SK-N-SH (cell line): ENCODE data around the gene TRPM3. TPM values are rescaled to one million over a fixed set of nuclear protein-coding genes. Genes with fewer than 3 reads are reported as not detected.

Experiments used
- CTCF ChIA-PET: fragments of 300-600, 350-600 bp; formaldehyde crosslinking; extraction: SDS; loops from one replicate; lab custom pipeline; 2021; lab: Yijun Ruan, JAX
- POLR2A ChIA-PET: fragments of 350-600 bp; sonication (Branson Sonifier 250); formaldehyde crosslinking; extraction: SDS; loops from one replicate; lab custom pipeline; 2020; ENCODE audit warnings: antibody characterized with exemption, inconsistent platforms; lab: Yijun Ruan, JAX
- DNase-seq: peaks from one replicate; pipeline ENCODE4 v3.0.0; 2012
- H2AFZ ChIP-seq: fragments of 200-600 bp; sonication (generic); 2 replicates; pipeline ENCODE4 v1.8.1; 2016; ENCODE audit warnings: antibody characterized with exemption, mild to moderate bottlenecking, low read depth
- H3F3A ChIP-seq: fragments of 200-600 bp; sonication (generic); replicated peaks from 2 replicates; pipeline ENCODE3; 2016; ENCODE audit warnings: antibody characterized with exemption, mild to moderate bottlenecking; ENCODE audit not compliant: insufficient read depth
- H3K27ac ChIP-seq, 2 experiments: fragments of 200-500 bp in 1 of 2; fragments of 200-600 bp in 1 of 2; sonication (Bioruptor generic) in 1 of 2; sonication (generic), shearing (Covaris generic) in 1 of 2; 2 replicates each; pipeline versions ENCODE4 v1.5.1 to v1.6.1; 2014 to 2016; ENCODE audit warnings: low read depth in 2 of 2, inconsistent platforms in 1 of 2, low read length in 1 of 2, mild to moderate bottlenecking in 1 of 2, mixed read lengths in 1 of 2
- H3K27me3 ChIP-seq: fragments of 200-600 bp; sonication (generic), shearing (Covaris generic); 2 replicates; pipeline ENCODE4 v1.6.1; 2016; ENCODE audit warnings: mixed run types; ENCODE audit not compliant: insufficient read depth
- H3K36me3 ChIP-seq, 2 experiments: fragments of 200-500 bp in 1 of 2; fragments of 200-600 bp in 1 of 2; sonication (Bioruptor generic) in 1 of 2; sonication (generic) in 1 of 2; replicated peaks in 1 of 2; 2 replicates each; pipeline versions ENCODE3 to v1.5.1; 2014 to 2016; ENCODE audit warnings: low read length in 1 of 2, mild to moderate bottlenecking in 1 of 2; ENCODE audit not compliant: insufficient read depth in 2 of 2, control insufficient read depth in 1 of 2
- H3K4me1 ChIP-seq, 2 experiments: fragments of 200-500 bp in 1 of 2; fragments of 200-600 bp in 1 of 2; sonication (Bioruptor generic) in 1 of 2; sonication (generic), shearing (Covaris generic) in 1 of 2; 2 replicates each; pipeline versions ENCODE4 v1.5.1 to v1.6.1; 2014 to 2016; ENCODE audit warnings: low read depth in 1 of 2, low read length in 1 of 2, mixed run types in 1 of 2; ENCODE audit not compliant: insufficient read depth in 2 of 2, control insufficient read depth in 1 of 2
- H3K4me2 ChIP-seq: fragments of 200-600 bp; sonication (generic), shearing (Covaris generic); 2 replicates; pipeline ENCODE4 v1.6.1; 2017; ENCODE audit warnings: mixed run types
- H3K4me3 ChIP-seq, 2 experiments: fragments of 200-500 bp in 1 of 2; fragments of 200-600 bp in 1 of 2; sonication (Bioruptor generic) in 1 of 2; sonication (generic), shearing (Covaris generic) in 1 of 2; 2 replicates each; pipeline versions ENCODE4 v1.5.1 to v1.8.1; 2014 to 2016; ENCODE audit warnings: low read depth in 2 of 2, inconsistent platforms in 1 of 2, low read length in 1 of 2, mild to moderate bottlenecking in 1 of 2, mixed read lengths in 1 of 2, moderate library complexity in 1 of 2
- H3K79me2 ChIP-seq: fragments of 200-600 bp; sonication (generic); 2 replicates; pipeline ENCODE4 v1.8.1; 2017; ENCODE audit warnings: mild to moderate bottlenecking; ENCODE audit not compliant: insufficient read depth
- H3K9ac ChIP-seq: fragments of 200-600 bp; sonication (generic); 2 replicates; pipeline ENCODE4 v1.6.1; 2017; ENCODE audit warnings: mixed run types
- H3K9me2 ChIP-seq: fragments of 200-600 bp; sonication (generic); 2 replicates; pipeline ENCODE4 v1.6.1; 2017; ENCODE audit warnings: mixed run types
- H3K9me3 ChIP-seq: fragments of 200-600 bp; sonication (generic); 2 replicates; pipeline ENCODE4 v1.6.1; 2017; ENCODE audit warnings: mixed run types, mild to moderate bottlenecking, moderate library complexity
- H4K20me1 ChIP-seq: fragments of 200-600 bp; sonication (generic); 2 replicates; pipeline ENCODE4 v1.6.1; 2017; ENCODE audit warnings: mild to moderate bottlenecking, mixed run types; ENCODE audit not compliant: insufficient read depth
- ELF1 ChIP-seq: IDR thresholded peaks from 2 replicates; pipeline ENCODE4 v1.4.0; 2012
- EP300 ChIP-seq, 2 experiments: IDR thresholded peaks; 2 replicates each; pipeline versions ENCODE4 v1.4.0 to v1.6.1; 2012; ENCODE audit warnings: borderline replicate concordance in 1 of 2, low read depth in 1 of 2, low read length in 1 of 2
- FOSL2 ChIP-seq: IDR thresholded peaks from 2 replicates; pipeline ENCODE4 v1.4.0; 2012; ENCODE audit warnings: low read depth, mild to moderate bottlenecking, moderate library complexity, borderline replicate concordance
- FOXJ3 ChIP-seq: sonication (generic); formaldehyde crosslinking; IDR thresholded peaks from 2 replicates; pipeline ENCODE4 v1.5.1; 2020; ENCODE audit warnings: mild to moderate bottlenecking, missing genetic modification reagents
- FOXM1 ChIP-seq: IDR thresholded peaks from 2 replicates; pipeline ENCODE4 v1.4.0; 2012; ENCODE audit warnings: low read depth, mild to moderate bottlenecking
- JUND ChIP-seq: IDR thresholded peaks from 2 replicates; pipeline ENCODE4 v1.4.0; 2012
- MEF2A ChIP-seq: IDR thresholded peaks from 2 replicates; pipeline ENCODE4 v1.4.0; 2012; ENCODE audit warnings: low read depth, borderline replicate concordance
- MXI1 ChIP-seq: IDR thresholded peaks from 2 replicates; pipeline ENCODE4 v1.6.1; 2012; ENCODE audit warnings: mild to moderate bottlenecking, low read depth, low read length, improper control_type of control experiment
- NFIC ChIP-seq: IDR thresholded peaks from 2 replicates; pipeline ENCODE4 v1.4.0; 2012; ENCODE audit warnings: borderline replicate concordance
- NRF1 ChIP-seq: IDR thresholded peaks from 2 replicates; pipeline ENCODE4 v1.6.1; 2012; ENCODE audit warnings: low read depth, mild to moderate bottlenecking, low read length
- PBX3 ChIP-seq: IDR thresholded peaks from 2 replicates; pipeline ENCODE4; 2012
- POLR2AphosphoS5 ChIP-seq: IDR thresholded peaks from 2 replicates; pipeline ENCODE4 v1.6.1; 2012; ENCODE audit warnings: low read depth, low read length
- RAD21 ChIP-seq: IDR thresholded peaks from 2 replicates; pipeline ENCODE4 v1.6.1; 2012; ENCODE audit warnings: mild to moderate bottlenecking, low read length
- RFX5 ChIP-seq: IDR thresholded peaks from 2 replicates; pipeline ENCODE4 v1.6.1; 2012; ENCODE audit warnings: mild to moderate bottlenecking, improper control_type of control experiment, low read length
- RXRA ChIP-seq: IDR thresholded peaks from 2 replicates; pipeline ENCODE4 v1.4.0; 2012; ENCODE audit warnings: low read depth, mild to moderate bottlenecking, borderline replicate concordance
- SIN3A ChIP-seq: IDR thresholded peaks from 2 replicates; pipeline ENCODE4 v1.6.1; 2012; ENCODE audit warnings: low read depth, mild to moderate bottlenecking, low read length, moderate library complexity, borderline replicate concordance
- SMC3 ChIP-seq: IDR thresholded peaks from 2 replicates; pipeline ENCODE4 v1.6.1; 2012; ENCODE audit warnings: low read depth, low read length, improper control_type of control experiment
- TEAD4 ChIP-seq: IDR thresholded peaks from 2 replicates; pipeline ENCODE4 v1.4.0; 2012; ENCODE audit warnings: mild to moderate bottlenecking, borderline replicate concordance; ENCODE audit not compliant: insufficient read depth
- WGBS: methylation state at CpG from one replicate; pipeline ENCODE4 v1.1.6; 2017; ENCODE audit warnings: low lambda C conversion rate; 5-methylcytosine and 5-hydroxymethylcytosine counted together
- polyA plus RNA-seq, 3 experiments: library from polyadenylated mRNA; depleted of rRNA; stranded (reverse); fragments of >200 nt; gene quantifications; 2 replicates each; pipeline ENCODE4 v1.2.3, GENCODE V29; 2012
- TF ChIP-seq, protein P1 (sequence below): fragments of 150-350 bp; IDR thresholded peaks from 2 replicates; pipeline ENCODE4 v1.6.1; 2017; ENCODE audit warnings: antibody characterized with exemption, low read length, low read depth, borderline replicate concordance
- TF ChIP-seq, protein P2 (sequence below): fragments of 200-600 bp; sonication (generic); IDR thresholded peaks from 2 replicates; pipeline ENCODE4 v1.6.1; 2017; ENCODE audit warnings: antibody characterized with exemption, mild to moderate bottlenecking, moderate library complexity
- TF ChIP-seq, protein P3 (sequence below): IDR thresholded peaks from 2 replicates; pipeline ENCODE4 v1.6.1; 2012; ENCODE audit warnings: mild to moderate bottlenecking, low read depth, low read length, moderate library complexity
- TF ChIP-seq, protein P4 (sequence below): IDR thresholded peaks from 2 replicates; pipeline ENCODE4 v1.4.0; 2012; ENCODE audit warnings: low read depth

Gene TRPM3
- polyA plus RNA-seq, 1 of the 3 experiments (the other 2 are of a cell fraction), result not detected

- ChIA-PET CTCF (no interaction called here), POLR2A (no interaction called here)
- Histone ChIP-seq H3K9me2 (no peaks in the 10 kb centered on the region), H3K36me3 (no peaks in the 10 kb centered on the region), H3K9me3 (no peaks in the 10 kb centered on the region), H3K4me2 (no peak overlapping the region), H3F3A (no peaks in the 10 kb centered on the region), H2AFZ (no peak overlapping the region), H3K27ac (no peak overlapping the region), H4K20me1 (no peaks in the 10 kb centered on the region), H3K4me1 (0 out of 4 replicates have a peak, but pooled peaks cover 0 to 4% of the 10 kb centered on the region in 2 experiments), H3K4me3 (no peak overlapping the region), H3K79me2 (no peaks in the 10 kb centered on the region), H3K27me3 (no peaks in the 10 kb centered on the region), H3K9ac (no peak overlapping the region)
- TF ChIP-seq NRF1, result no peak
- no peak for TF ChIP-seq NFIC
- TF ChIP-seq, protein P1, sequence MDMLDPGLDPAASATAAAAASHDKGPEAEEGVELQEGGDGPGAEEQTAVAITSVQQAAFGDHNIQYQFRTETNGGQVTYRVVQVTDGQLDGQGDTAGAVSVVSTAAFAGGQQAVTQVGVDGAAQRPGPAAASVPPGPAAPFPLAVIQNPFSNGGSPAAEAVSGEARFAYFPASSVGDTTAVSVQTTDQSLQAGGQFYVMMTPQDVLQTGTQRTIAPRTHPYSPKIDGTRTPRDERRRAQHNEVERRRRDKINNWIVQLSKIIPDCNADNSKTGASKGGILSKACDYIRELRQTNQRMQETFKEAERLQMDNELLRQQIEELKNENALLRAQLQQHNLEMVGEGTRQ, result no peak
- TF ChIP-seq FOXM1, result no peak
- TF ChIP-seq FOXJ3 (CRISPR knock-in tag), result no peak
- no peak for TF ChIP-seq MXI1
- no peak for TF ChIP-seq RFX5
- no peak for TF ChIP-seq SMC3
- TF ChIP-seq, protein P2, sequence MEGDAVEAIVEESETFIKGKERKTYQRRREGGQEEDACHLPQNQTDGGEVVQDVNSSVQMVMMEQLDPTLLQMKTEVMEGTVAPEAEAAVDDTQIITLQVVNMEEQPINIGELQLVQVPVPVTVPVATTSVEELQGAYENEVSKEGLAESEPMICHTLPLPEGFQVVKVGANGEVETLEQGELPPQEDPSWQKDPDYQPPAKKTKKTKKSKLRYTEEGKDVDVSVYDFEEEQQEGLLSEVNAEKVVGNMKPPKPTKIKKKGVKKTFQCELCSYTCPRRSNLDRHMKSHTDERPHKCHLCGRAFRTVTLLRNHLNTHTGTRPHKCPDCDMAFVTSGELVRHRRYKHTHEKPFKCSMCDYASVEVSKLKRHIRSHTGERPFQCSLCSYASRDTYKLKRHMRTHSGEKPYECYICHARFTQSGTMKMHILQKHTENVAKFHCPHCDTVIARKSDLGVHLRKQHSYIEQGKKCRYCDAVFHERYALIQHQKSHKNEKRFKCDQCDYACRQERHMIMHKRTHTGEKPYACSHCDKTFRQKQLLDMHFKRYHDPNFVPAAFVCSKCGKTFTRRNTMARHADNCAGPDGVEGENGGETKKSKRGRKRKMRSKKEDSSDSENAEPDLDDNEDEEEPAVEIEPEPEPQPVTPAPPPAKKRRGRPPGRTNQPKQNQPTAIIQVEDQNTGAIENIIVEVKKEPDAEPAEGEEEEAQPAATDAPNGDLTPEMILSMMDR, result no peak
- TF ChIP-seq PBX3, result no peak
- TF ChIP-seq RXRA, result no peak
- TF ChIP-seq SIN3A, result no peak
- no peak for TF ChIP-seq RAD21
- no peak for TF ChIP-seq MEF2A
- DNase-seq, result no peak
These were observed 562.3 kb downstream of the TRPM3 start for GRCh38 chr9:70559102-70559501.

DNA sequence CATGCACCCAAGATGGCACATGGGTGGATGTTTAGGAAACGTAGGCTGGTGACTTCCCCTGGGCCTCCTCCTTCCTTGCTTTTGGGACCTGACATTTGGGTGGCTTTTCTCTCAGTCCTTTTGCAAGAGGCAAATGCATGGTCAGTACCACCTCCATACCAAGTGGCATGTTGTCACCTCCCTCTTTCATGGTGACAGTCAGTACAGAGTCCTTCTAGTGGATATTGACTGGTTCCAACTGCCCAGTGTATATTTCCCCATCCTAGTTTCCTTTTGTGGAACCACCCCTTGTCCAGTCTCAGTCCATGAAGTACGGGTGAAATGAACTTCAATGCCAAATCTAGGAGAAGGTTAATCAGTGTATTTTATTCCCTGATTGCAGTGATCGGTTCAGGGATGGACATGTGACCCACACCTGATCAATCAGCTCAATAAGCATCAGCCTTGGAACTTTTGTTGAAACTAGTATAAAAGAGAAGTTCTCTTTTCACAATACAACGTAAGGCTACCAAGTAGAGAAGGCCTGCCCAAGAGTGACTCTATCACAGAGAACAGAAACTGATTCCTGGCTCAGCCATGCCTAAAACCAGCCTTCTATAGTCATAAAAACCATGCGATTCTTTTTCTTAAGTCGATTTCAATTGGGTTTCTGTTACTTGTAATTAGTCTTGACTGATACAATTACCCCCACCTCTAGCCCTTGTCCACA, 563.6 kb downstream of the TRPM3 start:
- H3K4me1 ChIP-seq, result 0 out of 4 replicates have a peak, but pooled peaks cover 0 to 6% of the 10 kb centered on the region in 2 experiments
- no peak overlapping the region for H3K27ac ChIP-seq
- POLR2A ChIA-PET, result no interaction called here
- H3K36me3 ChIP-seq, result no peaks in the 10 kb centered on the region
- no peak overlapping the region for H3K4me2 ChIP-seq
- H3K79me2 ChIP-seq, result no peaks in the 10 kb centered on the region
- CTCF ChIA-PET, result no interaction called here
- 54% methylated on average over 5 of the region's 6 CpGs for WGBS
- H4K20me1 ChIP-seq, result no peaks in the 10 kb centered on the region
- H3F3A ChIP-seq, result no peaks in the 10 kb centered on the region
- H3K4me3 ChIP-seq, result no peak overlapping the region
- no peaks in the 10 kb centered on the region for H3K9me2 ChIP-seq
- H3K27me3 ChIP-seq, result no peaks in the 10 kb centered on the region
- H3K9me3 ChIP-seq, result no peaks in the 10 kb centered on the region
- no peak overlapping the region for H2AFZ ChIP-seq
- no peak for DNase-seq
- no peak overlapping the region for H3K9ac ChIP-seq
- TF ChIP-seq POLR2AphosphoS5 (no peak), FOXM1 (no peak), EP300 (IDR thresholded peaks at IDR 0.05; ENCODE audit: borderline replicate concordance in 1 of 2, low read depth in 1 of 2, low read length in 1 of 2) (no peak), FOSL2 (no peak), NRF1 (no peak), ELF1 (no peak), TEAD4 (no peak), JUND (no peak), SIN3A (no peak), RXRA (no peak)
- TF ChIP-seq, protein P3, sequence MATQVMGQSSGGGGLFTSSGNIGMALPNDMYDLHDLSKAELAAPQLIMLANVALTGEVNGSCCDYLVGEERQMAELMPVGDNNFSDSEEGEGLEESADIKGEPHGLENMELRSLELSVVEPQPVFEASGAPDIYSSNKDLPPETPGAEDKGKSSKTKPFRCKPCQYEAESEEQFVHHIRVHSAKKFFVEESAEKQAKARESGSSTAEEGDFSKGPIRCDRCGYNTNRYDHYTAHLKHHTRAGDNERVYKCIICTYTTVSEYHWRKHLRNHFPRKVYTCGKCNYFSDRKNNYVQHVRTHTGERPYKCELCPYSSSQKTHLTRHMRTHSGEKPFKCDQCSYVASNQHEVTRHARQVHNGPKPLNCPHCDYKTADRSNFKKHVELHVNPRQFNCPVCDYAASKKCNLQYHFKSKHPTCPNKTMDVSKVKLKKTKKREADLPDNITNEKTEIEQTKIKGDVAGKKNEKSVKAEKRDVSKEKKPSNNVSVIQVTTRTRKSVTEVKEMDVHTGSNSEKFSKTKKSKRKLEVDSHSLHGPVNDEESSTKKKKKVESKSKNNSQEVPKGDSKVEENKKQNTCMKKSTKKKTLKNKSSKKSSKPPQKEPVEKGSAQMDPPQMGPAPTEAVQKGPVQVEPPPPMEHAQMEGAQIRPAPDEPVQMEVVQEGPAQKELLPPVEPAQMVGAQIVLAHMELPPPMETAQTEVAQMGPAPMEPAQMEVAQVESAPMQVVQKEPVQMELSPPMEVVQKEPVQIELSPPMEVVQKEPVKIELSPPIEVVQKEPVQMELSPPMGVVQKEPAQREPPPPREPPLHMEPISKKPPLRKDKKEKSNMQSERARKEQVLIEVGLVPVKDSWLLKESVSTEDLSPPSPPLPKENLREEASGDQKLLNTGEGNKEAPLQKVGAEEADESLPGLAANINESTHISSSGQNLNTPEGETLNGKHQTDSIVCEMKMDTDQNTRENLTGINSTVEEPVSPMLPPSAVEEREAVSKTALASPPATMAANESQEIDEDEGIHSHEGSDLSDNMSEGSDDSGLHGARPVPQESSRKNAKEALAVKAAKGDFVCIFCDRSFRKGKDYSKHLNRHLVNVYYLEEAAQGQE, result no peak
- TF ChIP-seq, protein P4, sequence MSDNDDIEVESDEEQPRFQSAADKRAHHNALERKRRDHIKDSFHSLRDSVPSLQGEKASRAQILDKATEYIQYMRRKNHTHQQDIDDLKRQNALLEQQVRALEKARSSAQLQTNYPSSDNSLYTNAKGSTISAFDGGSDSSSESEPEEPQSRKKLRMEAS, result no peak
